K562 (cell line): ENCODE data around the gene SLC5A11.

Experiments
- AFF4 ChIP-seq: sonication (generic); formaldehyde crosslinking; IDR thresholded peaks from 2 replicates; pipeline ENCODE4 v1.8.0; 2023; ENCODE audit warnings: mild to moderate bottlenecking, missing genetic modification reagents
- CREB1 ChIP-seq, 2 experiments: sonication (generic) in 1 of 2; formaldehyde crosslinking in 1 of 2; IDR thresholded peaks; 2 replicates each; pipeline versions ENCODE4 v1.6.1 to v1.8.0; 2012 to 2022; ENCODE audit warnings: inconsistent platforms in 1 of 2, mild to moderate bottlenecking in 1 of 2, missing genetic modification reagents in 1 of 2, moderate library complexity in 1 of 2
- CTCF ChIP-seq, 3 experiments: IDR thresholded peaks in 2 of 3; conservative IDR thresholded peaks in 1 of 3; 2 replicates each; pipeline ENCODE4 v1.5.1; 2011 to 2012; ENCODE audit warnings: low read length in 3 of 3, mild to moderate bottlenecking in 3 of 3, control low read depth in 2 of 3, improper control_type of control experiment in 1 of 3, inconsistent platforms in 1 of 3, low read depth in 1 of 3, mixed read lengths in 1 of 3, moderate library complexity in 1 of 3; ENCODE audit not compliant: insufficient read depth in 2 of 3
- ELF4 ChIP-seq: fragments of 450-650 bp; formaldehyde crosslinking; IDR thresholded peaks from 2 replicates; pipeline ENCODE4 v1.4.0; 2022; ENCODE audit warnings: missing genetic modification characterization
- FOSL1 ChIP-seq: fragments of 200-800 bp; sonication (Bioruptor generic); conservative IDR thresholded peaks from 2 replicates; pipeline ENCODE4 v1.6.1; 2016; ENCODE audit warnings: missing genetic modification characterization, missing compliant biosample characterization
- KLF6 ChIP-seq: fragments of 250-450 bp; sonication (Bioruptor Pico); IDR thresholded peaks from 2 replicates; pipeline ENCODE4 v1.4.0; 2020; ENCODE audit warnings: mild to moderate bottlenecking, moderate library complexity, borderline replicate concordance
- MAFF ChIP-seq: IDR thresholded peaks from 2 replicates; pipeline ENCODE4 v1.6.1; 2012; ENCODE audit warnings: low read length, improper control_type of control experiment
- MAX ChIP-seq: sonication (generic); formaldehyde crosslinking; IDR thresholded peaks from 2 replicates; pipeline ENCODE4 v1.9.0; 2022; ENCODE audit warnings: mild to moderate bottlenecking, missing genetic modification reagents
- NFYB ChIP-seq: IDR thresholded peaks from 2 replicates; pipeline ENCODE4 v1.6.1; 2011; ENCODE audit warnings: mild to moderate bottlenecking, moderate library complexity; ENCODE audit not compliant: insufficient read length; ENCODE audit errors: extremely low read depth
- RAD51 ChIP-seq: fragments of 450-650 bp; IDR thresholded peaks from 2 replicates; pipeline ENCODE4 v1.7.1; 2016; ENCODE audit warnings: low read depth, mild to moderate bottlenecking, borderline replicate concordance
- RBM22 ChIP-seq: fragments of 200-400 bp; formaldehyde crosslinking; IDR thresholded peaks from 2 replicates; pipeline ENCODE4 v1.6.1; 2018; ENCODE audit warnings: low read length, low read depth; ENCODE audit not compliant: poor library complexity, severe bottlenecking
- SAFB ChIP-seq: fragments of 200-400 bp; formaldehyde crosslinking; IDR thresholded peaks from 2 replicates; pipeline ENCODE4 v1.6.1; 2017; ENCODE audit warnings: low read depth, low read length, borderline replicate concordance
- SNRNP70 ChIP-seq: fragments of 200-400 bp; formaldehyde crosslinking; optimal IDR thresholded peaks from 2 replicates; pipeline ENCODE3; 2017; ENCODE audit warnings: low read depth, low read length
- TAF1 ChIP-seq: IDR thresholded peaks from 2 replicates; pipeline ENCODE4 v1.6.1; 2011; ENCODE audit warnings: mild to moderate bottlenecking, low read length, moderate library complexity; ENCODE audit not compliant: insufficient read depth, control insufficient read depth, severe bottlenecking; ENCODE audit errors: extremely low read depth

- TF ChIP-seq TAF1: no peak
- no peak for TF ChIP-seq MAX
- no peak for TF ChIP-seq SNRNP70
- no peak for TF ChIP-seq ELF4 (CRISPR knock-in tag)
- TF ChIP-seq AFF4: no peak
- TF ChIP-seq RAD51: no peak
- no peak for TF ChIP-seq MAFF
- no peak for TF ChIP-seq SAFB
- TF ChIP-seq NFYB: no peak
- TF ChIP-seq FOSL1 (tag): no peak
- no peak for TF ChIP-seq CREB1 (IDR thresholded peaks at IDR 0.05)
- no peak for TF ChIP-seq CREB1 (CRISPR knock-in tag; IDR thresholded peaks at IDR 0.05)
- no peak for TF ChIP-seq CTCF (IDR thresholded peaks at IDR 0.05 in 2 of 3, conservative IDR thresholded peaks at IDR 0.05 in 1 of 3; ENCODE audit: insufficient read depth in 2 of 3, low read depth in 1 of 3, low read length in 3 of 3)
- no peak for TF ChIP-seq RBM22
- no peak for TF ChIP-seq KLF6 (CRISPR knock-in tag)
Observed at GRCh38 chr16:24839347-24839972, 6.3 kb upstream of the SLC5A11 start.
